Gastroesophageal sphincter (tissue), 3 donors: ENCODE results near the gene TEKT3.

Experiments
- CTCF ChIP-seq, 4 experiments: fragments of 200-600 bp in 2 of 4; fragments of 450-650 bp in 2 of 4; sonication (generic) in 1 of 4; IDR thresholded peaks; one replicate each; pipeline ENCODE4 v1.5.1; 2017 to 2019; ENCODE audit warnings: antibody characterized with exemption in 4 of 4, mild to moderate bottlenecking in 2 of 4, moderate library complexity in 2 of 4
- POLR2AphosphoS5 ChIP-seq: sonication (generic); formaldehyde crosslinking; IDR thresholded peaks from one replicate; pipeline ENCODE4 v1.6.1; 2017; ENCODE audit warnings: antibody characterized with exemption

GRCh38 chr17:15348021-15348420, 6.6 kb upstream of the TEKT3 start:
- no peak for TF ChIP-seq CTCF (IDR thresholded peaks at IDR 0.05)
- no peak for TF ChIP-seq POLR2AphosphoS5
